Calu3 (cell line): Measurements from ENCODE around the gene MLH3. TPM values are rescaled to one million over a fixed set of nuclear protein-coding genes. Genes with fewer than 3 reads are reported as not detected.
A peak's percentile ranks its signal among the peaks of the same experiment; 100 is the strongest.

Experiments used
- BruUV-seq: library from RNA; stranded (reverse); fragments of 400-500 nt; replicated peaks from 2 replicates; lab custom pipeline; 2021; lab: Mats Ljungman, UMichigan
- CTCF ChIA-PET: fragments of 300-600 bp; sonication (Branson Sonifier 250); formaldehyde crosslinking; loops from one replicate; lab custom pipeline; 2022; ENCODE audit warnings: antibody characterized with exemption; lab: Charles Lee
- DNase-seq: peaks from one replicate; pipeline ENCODE4 v3.0.0; 2022
- H3K27ac Mint-ChIP-seq: one replicate; pipeline ENCODE4 v1.8.0; 2022; ENCODE audit warnings: mixed read lengths; ENCODE audit not compliant: unreplicated experiment
- H3K27me3 Mint-ChIP-seq: one replicate; pipeline ENCODE4 v1.8.0; 2022; ENCODE audit warnings: mixed read lengths; ENCODE audit not compliant: unreplicated experiment
- H3K36me3 Mint-ChIP-seq: one replicate; pipeline ENCODE4 v1.8.0; 2022; ENCODE audit warnings: mild to moderate bottlenecking, moderate library complexity, mixed read lengths; ENCODE audit not compliant: insufficient read depth, unreplicated experiment
- H3K4me1 Mint-ChIP-seq: one replicate; pipeline ENCODE4 v1.8.0; 2022; ENCODE audit warnings: mild to moderate bottlenecking, low read depth, mixed read lengths; ENCODE audit not compliant: unreplicated experiment
- H3K4me3 Mint-ChIP-seq: one replicate; pipeline ENCODE4 v1.8.0; 2022; ENCODE audit warnings: mild to moderate bottlenecking, low read depth, moderate library complexity, mixed read lengths; ENCODE audit not compliant: unreplicated experiment
- H3K9me3 Mint-ChIP-seq: one replicate; pipeline ENCODE4 v1.8.0; 2022; ENCODE audit warnings: low read depth, mixed read lengths; ENCODE audit not compliant: unreplicated experiment
- intact Hi-C: fragments of 100-400 bp; cut with micrococcal nuclease; formaldehyde crosslinking; loops from one replicate; pipeline ENCODE4 v1.10.0; 2022; ENCODE audit not compliant: unreplicated experiment
- total RNA-seq: library from RNA; stranded (reverse); gene quantifications from 2 replicates; pipeline ENCODE4 v1.2.3, GENCODE V29; 2022
- TF ChIP-seq, protein P1 (sequence below): fragments of 200-600 bp; IDR thresholded peaks from one replicate; pipeline ENCODE4 v1.8.0; 2022; ENCODE audit warnings: antibody characterized with exemption; ENCODE audit not compliant: unreplicated experiment

Gene MLH3
- total RNA-seq, 1 experiment from 2014 or later = 24.7 TPM

DNA sequence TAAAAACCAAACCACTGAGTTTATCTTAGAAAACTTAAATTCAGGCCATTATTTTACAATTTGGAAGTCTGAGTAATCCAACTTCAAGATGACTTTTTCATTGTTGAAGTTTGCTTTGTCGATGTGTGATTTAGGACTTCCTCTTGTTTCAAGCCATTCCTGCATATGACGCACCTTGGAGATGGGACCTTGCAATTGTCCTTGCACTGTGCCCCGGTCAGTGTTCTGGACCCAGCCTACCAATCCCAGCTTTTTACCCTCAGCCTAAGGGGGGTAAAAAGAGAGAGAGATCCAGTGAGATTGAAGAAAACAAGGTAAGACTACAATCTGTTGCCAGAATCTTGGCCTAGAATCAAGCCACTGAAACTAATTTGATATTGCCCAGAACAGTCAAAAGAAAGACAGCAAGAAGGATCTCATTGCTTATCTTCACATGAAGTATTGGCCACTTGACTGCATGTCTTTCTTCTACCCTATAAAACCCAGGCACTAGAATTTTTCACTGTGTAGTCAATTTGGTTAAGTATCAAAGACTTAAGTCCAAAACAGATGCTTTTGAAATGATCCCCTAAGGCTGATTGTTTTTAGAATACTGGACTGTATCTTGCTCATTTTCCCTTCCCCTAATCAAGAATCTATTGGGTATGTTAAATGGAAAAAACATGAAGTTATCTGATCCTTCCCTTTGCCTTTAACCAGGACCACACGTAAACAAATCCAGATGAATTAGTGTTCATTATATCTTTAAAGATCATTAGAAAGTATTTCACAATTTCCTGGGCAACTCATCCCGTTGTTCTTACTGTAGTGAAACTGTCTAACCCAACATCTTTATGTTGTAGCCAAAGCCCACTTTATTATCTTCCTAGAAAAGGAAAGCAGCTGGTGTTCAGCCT, 2.4 kb upstream of the MLH3 start:
- Mint-ChIP-seq H3K27ac (no peak overlapping the region), H3K4me1 (peaks cover 10% of the 10 kb centered on the region)
- BruUV-seq = no TSS peak

DNA sequence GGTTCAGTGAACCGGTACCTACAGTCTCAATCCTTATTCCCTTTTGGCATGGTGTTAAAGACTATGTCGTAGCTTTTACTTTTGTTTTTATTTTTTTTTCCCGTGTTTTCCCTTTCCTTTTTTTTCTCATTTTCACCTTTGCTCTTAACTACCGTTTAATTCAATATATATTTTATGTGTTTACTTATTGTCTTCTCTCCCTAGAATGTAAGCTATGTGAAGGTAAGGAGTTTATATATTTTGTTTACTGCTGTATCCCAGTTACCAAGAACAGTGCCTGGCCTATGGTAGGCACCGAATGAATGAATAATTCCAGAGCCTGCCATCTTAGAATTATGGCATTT, 261 bp upstream of the MLH3 start:
- CTCF ChIA-PET = no interaction called here
- H3K27me3 Mint-ChIP-seq = no peaks in the 10 kb centered on the region
- H3K27ac Mint-ChIP-seq = peak overlapping the region; percentile 88
- peak overlapping the region; percentile 80 for H3K4me3 Mint-ChIP-seq
- no peak for DNase-seq
- intact Hi-C loops = no loop called here
- H3K4me1 Mint-ChIP-seq = peaks cover 10% of the 10 kb centered on the region
- no peaks in the 10 kb centered on the region for H3K9me3 Mint-ChIP-seq
- no TSS peak for BruUV-seq
- H3K36me3 Mint-ChIP-seq = peaks cover 26% of the 10 kb centered on the region
- TF ChIP-seq, protein P1, sequence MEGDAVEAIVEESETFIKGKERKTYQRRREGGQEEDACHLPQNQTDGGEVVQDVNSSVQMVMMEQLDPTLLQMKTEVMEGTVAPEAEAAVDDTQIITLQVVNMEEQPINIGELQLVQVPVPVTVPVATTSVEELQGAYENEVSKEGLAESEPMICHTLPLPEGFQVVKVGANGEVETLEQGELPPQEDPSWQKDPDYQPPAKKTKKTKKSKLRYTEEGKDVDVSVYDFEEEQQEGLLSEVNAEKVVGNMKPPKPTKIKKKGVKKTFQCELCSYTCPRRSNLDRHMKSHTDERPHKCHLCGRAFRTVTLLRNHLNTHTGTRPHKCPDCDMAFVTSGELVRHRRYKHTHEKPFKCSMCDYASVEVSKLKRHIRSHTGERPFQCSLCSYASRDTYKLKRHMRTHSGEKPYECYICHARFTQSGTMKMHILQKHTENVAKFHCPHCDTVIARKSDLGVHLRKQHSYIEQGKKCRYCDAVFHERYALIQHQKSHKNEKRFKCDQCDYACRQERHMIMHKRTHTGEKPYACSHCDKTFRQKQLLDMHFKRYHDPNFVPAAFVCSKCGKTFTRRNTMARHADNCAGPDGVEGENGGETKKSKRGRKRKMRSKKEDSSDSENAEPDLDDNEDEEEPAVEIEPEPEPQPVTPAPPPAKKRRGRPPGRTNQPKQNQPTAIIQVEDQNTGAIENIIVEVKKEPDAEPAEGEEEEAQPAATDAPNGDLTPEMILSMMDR = no peak

More for the DNA sequence above, 2.4 kb upstream of the MLH3 start:
- H3K36me3 Mint-ChIP-seq = peaks cover 32% of the 10 kb centered on the region
- CTCF ChIA-PET = no interaction called here
- DNase-seq = no peak
- H3K27me3 Mint-ChIP-seq = no peaks in the 10 kb centered on the region
- TF ChIP-seq, protein P1 = no peak
- H3K4me3 Mint-ChIP-seq = no peak overlapping the region
- intact Hi-C loops = no loop called here
- no peaks in the 10 kb centered on the region for H3K9me3 Mint-ChIP-seq

DNA sequence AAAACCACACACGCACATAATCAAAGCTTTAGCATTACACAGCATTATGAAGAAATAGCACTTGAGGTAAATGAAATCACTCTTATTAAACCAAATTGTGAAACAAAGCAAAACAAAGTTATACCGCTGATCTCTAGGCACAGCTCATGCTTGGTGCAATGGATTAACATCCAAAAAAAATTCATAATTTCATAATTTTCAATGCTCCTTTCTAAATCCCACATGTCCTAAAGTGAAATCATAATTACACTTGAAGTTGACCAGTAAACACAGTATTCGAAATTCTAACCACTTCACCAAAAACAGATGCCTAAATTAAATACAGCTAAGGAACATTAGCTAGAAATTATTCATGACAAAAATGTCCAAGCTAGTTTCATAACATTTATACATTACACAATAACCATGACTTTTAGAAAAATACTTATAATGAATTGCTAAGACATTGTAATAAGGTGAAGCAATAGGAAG, 1.5 kb downstream of the MLH3 start:
- no peaks in the 10 kb centered on the region for H3K27me3 Mint-ChIP-seq
- H3K27ac Mint-ChIP-seq = no peak overlapping the region
- intact Hi-C loops = no loop called here
- peak overlapping the region; percentile 80 for H3K4me3 Mint-ChIP-seq
- peaks cover 31% of the 10 kb centered on the region for H3K36me3 Mint-ChIP-seq
- BruUV-seq = TSS peak; percentile 26
- DNase-seq = no peak
- CTCF ChIA-PET = no interaction called here
- TF ChIP-seq, protein P1 = no peak
- no peaks in the 10 kb centered on the region for H3K9me3 Mint-ChIP-seq
- H3K4me1 Mint-ChIP-seq = peaks cover 20% of the 10 kb centered on the region

DNA sequence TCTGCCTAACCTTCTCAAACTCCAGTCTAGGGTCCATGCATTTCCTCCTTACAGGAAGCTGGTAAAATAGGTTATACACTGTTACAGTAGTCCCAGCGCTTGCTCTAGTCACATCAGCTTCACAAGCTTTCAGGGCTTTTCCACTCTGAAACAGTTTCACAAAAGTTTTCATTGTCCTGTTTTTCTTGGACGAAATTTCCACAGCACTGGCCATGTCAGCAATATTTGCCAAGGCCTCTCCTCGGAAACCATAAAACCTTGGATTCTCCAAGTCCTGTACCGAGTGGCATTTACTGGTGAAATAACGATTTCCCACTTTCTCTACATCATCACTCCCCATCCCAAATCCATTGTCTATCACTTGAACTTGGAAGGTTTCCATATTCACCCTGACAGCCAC, 2.1 kb downstream of the MLH3 start:
- Mint-ChIP-seq H3K9me3 (no peaks in the 10 kb centered on the region), H3K36me3 (peaks cover 31% of the 10 kb centered on the region), H3K4me1 (peaks cover 26% of the 10 kb centered on the region), H3K27ac (no peak overlapping the region), H3K4me3 (no peak overlapping the region), H3K27me3 (no peaks in the 10 kb centered on the region)
- TF ChIP-seq, protein P1 = no peak
- no peak for DNase-seq
- no TSS peak for BruUV-seq
- intact Hi-C loops = no loop called here
- CTCF ChIA-PET = no interaction called here
